IgD-negative memory B cell (primary cell): ENCODE measurements around the gene CELA2B. TPM values are rescaled to one million over a fixed set of nuclear protein-coding genes. Genes with fewer than 3 reads are reported as not detected.
A peak's percentile ranks its signal among the peaks of the same experiment; 100 is the strongest.

Source experiments
- H3K27ac Mint-ChIP-seq, 3 donors: one replicate each; pipeline ENCODE4 v1.8.0; 2020 to 2022; ENCODE audit warnings: mild to moderate bottlenecking in 3 of 3, mixed read lengths in 3 of 3, moderate library complexity in 1 of 3
- H3K27me3 Mint-ChIP-seq: one replicate; pipeline ENCODE4 v1.8.0; 2021; ENCODE audit warnings: mixed read lengths
- H3K36me3 Mint-ChIP-seq: one replicate; pipeline ENCODE4 v1.8.0; 2020; ENCODE audit warnings: mild to moderate bottlenecking, mixed read lengths
- H3K4me1 Mint-ChIP-seq, 3 donors: one replicate each; pipeline ENCODE4 v1.8.0; 2020 to 2022; ENCODE audit warnings: mixed read lengths in 3 of 3, mild to moderate bottlenecking in 1 of 3
- H3K4me3 Mint-ChIP-seq, 4 donors: one replicate each; pipeline ENCODE4 v1.8.0; 2020 to 2022; ENCODE audit warnings: mild to moderate bottlenecking in 4 of 4, mixed read lengths in 4 of 4, moderate library complexity in 3 of 4
- H3K9me3 Mint-ChIP-seq, 3 donors: one replicate each; pipeline ENCODE4 v1.8.0; 2020 to 2021; ENCODE audit warnings: mixed read lengths in 3 of 3, mild to moderate bottlenecking in 1 of 3
- polyA plus RNA-seq: library from polyadenylated mRNA; unstranded; fragments of 300-500 nt; fragmentation: Illumina TruSeq; gene quantifications from one replicate; pipeline ENCODE4 v1.2.3, GENCODE V29; 2021

CELA2B gene
- polyA plus RNA-seq, 1 donor from 2014 or later, result not detected

DNA sequence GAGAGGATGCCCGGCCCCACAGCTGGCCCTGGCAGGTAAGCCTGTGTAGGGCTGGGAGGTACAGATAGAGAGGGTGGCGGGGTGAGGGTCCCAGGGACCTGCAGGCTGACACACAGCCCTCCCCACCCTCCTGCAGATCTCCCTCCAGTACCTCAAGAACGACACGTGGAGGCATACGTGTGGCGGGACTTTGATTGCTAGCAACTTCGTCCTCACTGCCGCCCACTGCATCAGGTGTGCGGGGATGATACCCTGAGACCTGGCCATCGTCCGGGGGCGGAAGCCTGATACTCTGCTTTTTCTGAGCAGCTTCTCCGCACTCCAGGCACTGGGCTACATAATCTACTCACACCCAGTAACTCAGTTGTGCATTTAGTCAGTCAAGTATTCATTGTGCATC lies 35.5 kb upstream of the CELA2B start:
- no peak overlapping the region for H3K4me3 Mint-ChIP-seq
- H3K9me3 Mint-ChIP-seq, result no peaks in the 10 kb centered on the region
- H3K36me3 Mint-ChIP-seq, result no peaks in the 10 kb centered on the region
- peaks cover 4% of the 10 kb centered on the region for H3K27me3 Mint-ChIP-seq
- no peak overlapping the region for H3K27ac Mint-ChIP-seq
- H3K4me1 Mint-ChIP-seq, result no peaks in the 10 kb centered on the region

DNA sequence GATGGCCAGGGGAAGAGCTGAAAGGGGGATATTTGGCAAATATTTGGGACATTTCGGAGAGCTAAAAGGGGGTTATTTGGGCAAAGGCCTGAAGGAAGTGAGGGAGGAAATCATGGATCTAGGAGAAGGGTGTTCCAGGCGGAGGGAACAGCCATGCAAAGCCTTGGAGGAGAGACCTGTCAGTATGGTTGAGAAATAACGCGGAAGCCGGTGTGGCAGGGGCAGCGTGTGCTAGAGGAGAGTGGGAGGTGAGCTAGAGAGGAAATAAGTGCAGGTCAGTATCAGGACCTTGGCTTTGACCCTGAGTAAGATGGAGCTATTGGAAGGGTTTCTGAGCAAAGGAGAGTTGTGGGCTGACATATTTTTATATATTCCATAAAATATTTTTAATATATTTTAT lies 34.7 kb upstream of the CELA2B start:
- H3K4me3 Mint-ChIP-seq, result no peak overlapping the region
- H3K36me3 Mint-ChIP-seq, result no peaks in the 10 kb centered on the region
- H3K9me3 Mint-ChIP-seq, result no peaks in the 10 kb centered on the region
- H3K27ac Mint-ChIP-seq, result no peak overlapping the region
- peaks cover 0 to 1% (median 0%) of the 10 kb centered on the region in 3 donors for H3K4me1 Mint-ChIP-seq
- H3K27me3 Mint-ChIP-seq, result peaks cover 7% of the 10 kb centered on the region

DNA sequence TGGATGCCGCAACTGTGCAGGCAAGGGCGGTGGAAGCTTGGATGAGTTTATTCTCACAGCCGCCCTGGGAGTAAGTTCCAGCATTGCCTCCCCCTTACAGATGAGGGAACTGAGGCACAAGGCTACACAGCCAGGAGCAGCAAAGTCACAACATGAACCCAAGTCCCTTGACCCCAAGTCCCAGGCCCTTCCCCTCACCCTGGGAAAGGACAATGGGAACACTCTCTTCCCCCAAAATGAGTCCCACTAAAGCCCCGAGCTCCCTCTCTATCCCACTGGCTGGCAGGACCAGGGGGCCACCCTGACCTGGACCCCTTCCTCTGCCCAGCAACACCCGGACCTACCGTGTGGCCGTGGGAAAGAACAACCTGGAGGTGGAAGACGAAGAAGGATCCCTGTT lies 33.8 kb upstream of the CELA2B start:
- Mint-ChIP-seq H3K36me3 (no peaks in the 10 kb centered on the region), H3K27me3 (peaks cover 7% of the 10 kb centered on the region), H3K27ac (no peak overlapping the region), H3K4me1 (peaks cover 0 to 1% (median 0%) of the 10 kb centered on the region in 3 donors), H3K4me3 (no peak overlapping the region), H3K9me3 (no peaks in the 10 kb centered on the region)

DNA sequence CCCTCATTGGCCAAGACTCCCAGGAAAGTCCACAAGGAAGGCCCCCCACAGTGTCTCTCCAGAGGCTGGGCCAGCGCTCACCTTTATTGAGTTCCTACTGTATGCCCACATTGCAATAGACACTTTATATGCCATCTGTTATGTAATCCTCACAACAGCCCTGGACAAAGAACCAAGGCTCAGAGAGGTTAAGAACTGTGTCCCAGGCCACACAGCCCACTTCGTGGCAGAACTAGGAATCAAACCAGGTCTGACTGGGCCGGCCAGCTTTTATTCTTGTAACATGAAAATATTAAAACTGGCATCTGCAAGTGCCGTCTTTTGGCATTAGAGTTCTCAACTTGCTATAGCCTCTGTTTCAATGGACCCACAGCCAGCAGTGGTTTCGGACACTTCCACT lies 33.1 kb upstream of the CELA2B start:
- H3K36me3 Mint-ChIP-seq, result no peaks in the 10 kb centered on the region
- H3K4me1 Mint-ChIP-seq, result peaks cover 0 to 1% (median 0%) of the 10 kb centered on the region in 3 donors
- H3K9me3 Mint-ChIP-seq, result no peaks in the 10 kb centered on the region
- no peak overlapping the region for H3K4me3 Mint-ChIP-seq
- peaks cover 10% of the 10 kb centered on the region for H3K27me3 Mint-ChIP-seq
- H3K27ac Mint-ChIP-seq, result no peak overlapping the region

DNA sequence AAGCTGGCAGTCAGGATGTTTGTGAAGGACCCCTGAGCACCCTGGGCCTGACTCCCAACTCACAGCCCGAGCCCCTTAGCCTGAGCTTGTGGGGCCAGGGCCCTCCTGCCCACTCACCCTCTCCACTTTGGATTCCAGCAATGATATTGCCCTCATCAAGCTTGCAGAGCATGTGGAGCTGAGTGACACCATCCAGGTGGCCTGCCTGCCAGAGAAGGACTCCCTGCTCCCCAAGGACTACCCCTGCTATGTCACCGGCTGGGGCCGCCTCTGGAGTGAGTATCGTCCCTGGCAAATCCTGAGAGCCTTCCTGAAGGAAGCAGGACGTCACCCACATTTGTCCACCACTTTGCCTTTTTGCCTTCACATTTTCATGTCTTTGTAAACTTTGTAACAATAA lies 32.6 kb upstream of the CELA2B start:
- no peak overlapping the region for H3K4me3 Mint-ChIP-seq
- peaks cover 11% of the 10 kb centered on the region for H3K27me3 Mint-ChIP-seq

DNA sequence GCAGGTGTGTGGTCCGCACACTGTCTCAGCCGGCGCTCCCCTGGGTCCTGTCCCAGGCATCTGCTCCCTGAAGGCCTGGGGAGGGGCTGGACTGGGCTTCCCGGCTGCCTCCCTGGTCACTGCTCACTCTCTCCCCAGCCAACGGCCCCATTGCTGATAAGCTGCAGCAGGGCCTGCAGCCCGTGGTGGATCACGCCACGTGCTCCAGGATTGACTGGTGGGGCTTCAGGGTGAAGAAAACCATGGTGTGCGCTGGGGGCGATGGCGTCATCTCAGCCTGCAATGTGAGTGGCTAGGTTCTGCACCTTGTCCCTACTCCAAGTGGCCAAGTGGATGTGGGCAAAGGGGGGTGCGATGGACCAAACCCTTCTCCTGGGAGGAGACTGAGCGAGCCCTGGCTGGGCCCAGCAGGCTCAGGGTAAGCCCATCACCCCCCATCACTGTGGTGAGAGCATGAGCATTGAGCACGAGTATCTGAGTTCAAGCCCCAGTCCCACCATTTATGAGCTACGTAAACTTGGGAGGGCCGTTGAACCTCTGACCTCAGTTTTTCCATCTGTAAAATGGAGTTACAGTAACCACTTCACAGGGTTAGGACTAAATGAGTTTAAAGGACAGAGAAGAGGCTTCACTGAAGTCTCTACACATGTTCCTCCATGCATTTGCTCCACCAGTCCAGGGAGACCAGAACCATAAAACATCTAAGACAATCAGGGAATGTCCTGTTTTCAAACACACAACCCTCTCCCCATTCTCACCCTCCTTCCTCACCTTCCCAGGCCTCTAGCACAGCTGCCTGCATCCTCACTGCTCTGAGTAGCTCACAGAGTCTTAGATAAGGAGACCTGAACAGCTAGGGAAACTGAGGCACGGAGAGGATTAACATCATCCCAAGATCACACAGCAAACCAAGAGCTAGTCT lies 31.2 kb upstream of the CELA2B start:
- peaks cover 11% of the 10 kb centered on the region for H3K27me3 Mint-ChIP-seq
- H3K36me3 Mint-ChIP-seq, result no peaks in the 10 kb centered on the region

More for the DNA sequence above, 32.6 kb upstream of the CELA2B start:
- no peaks in the 10 kb centered on the region for H3K9me3 Mint-ChIP-seq
- H3K27ac Mint-ChIP-seq, result no peak overlapping the region
- H3K36me3 Mint-ChIP-seq, result no peaks in the 10 kb centered on the region
- H3K4me1 Mint-ChIP-seq, result peaks cover 0 to 1% (median 0%) of the 10 kb centered on the region in 3 donors

DNA sequence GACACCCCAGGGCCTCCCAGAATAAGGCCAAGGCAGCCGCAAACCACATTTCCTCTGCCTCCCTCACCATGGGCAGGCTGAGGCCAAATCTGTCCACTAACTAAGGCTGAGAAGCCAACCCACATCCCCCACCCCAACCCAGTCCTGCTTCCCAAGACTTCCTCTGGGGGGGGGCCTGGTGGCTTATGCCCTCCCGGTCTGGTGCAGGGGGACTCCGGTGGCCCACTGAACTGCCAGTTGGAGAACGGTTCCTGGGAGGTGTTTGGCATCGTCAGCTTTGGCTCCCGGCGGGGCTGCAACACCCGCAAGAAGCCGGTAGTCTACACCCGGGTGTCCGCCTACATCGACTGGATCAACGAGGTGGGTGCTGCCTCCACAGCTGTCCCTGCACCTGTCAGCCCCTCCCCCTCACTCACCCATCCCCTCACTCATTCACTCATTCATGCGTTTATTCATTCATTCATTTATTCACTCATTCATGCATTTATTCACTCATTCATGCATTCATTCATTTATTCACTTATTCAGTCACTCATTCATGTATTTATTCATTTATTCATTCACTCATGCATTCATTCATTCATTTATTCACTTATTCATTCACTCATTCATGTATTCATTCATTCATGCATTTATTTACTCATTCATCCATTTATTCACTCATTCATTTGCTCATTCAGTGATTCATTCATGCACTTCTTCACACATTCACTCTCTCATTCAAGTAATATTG lies 30.3 kb upstream of the CELA2B start:
- no peaks in the 10 kb centered on the region for H3K36me3 Mint-ChIP-seq
- peaks cover 0 to 1% (median 0%) of the 10 kb centered on the region in 3 donors for H3K4me1 Mint-ChIP-seq
- no peak overlapping the region for H3K4me3 Mint-ChIP-seq
- no peaks in the 10 kb centered on the region for H3K9me3 Mint-ChIP-seq
- no peak overlapping the region for H3K27ac Mint-ChIP-seq
- peaks cover 11% of the 10 kb centered on the region for H3K27me3 Mint-ChIP-seq

More for the DNA sequence above, 31.2 kb upstream of the CELA2B start:
- no peaks in the 10 kb centered on the region for H3K9me3 Mint-ChIP-seq
- H3K4me3 Mint-ChIP-seq, result no peak overlapping the region
- H3K4me1 Mint-ChIP-seq, result peaks cover 0 to 1% (median 0%) of the 10 kb centered on the region in 3 donors
- peak overlapping the region in 1 of 3 donors; percentile 31 for H3K27ac Mint-ChIP-seq

DNA sequence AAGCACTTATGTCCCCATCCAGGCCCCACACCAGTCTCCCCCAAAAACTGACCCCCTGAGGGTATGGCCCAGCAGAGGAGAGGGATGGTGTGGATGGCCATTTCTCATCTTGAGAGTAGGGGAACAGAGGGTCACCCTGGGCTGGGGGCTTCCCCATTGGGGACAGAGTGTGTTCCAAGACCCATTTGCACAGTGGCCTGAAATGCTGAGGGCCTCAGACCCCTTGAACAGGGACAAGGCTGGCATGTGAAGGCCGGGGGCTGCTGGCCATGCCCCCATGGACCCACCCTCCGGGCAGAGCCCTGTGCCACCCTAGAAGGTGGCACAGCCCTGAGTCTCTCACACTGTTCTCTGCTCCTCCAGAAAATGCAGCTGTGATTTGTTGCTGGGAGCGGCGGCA lies 29.7 kb upstream of the CELA2B start:
- Mint-ChIP-seq H3K27me3 (peaks cover 16% of the 10 kb centered on the region), H3K9me3 (peaks cover 0 to 2% (median 1%) of the 10 kb centered on the region in 3 donors), H3K36me3 (no peaks in the 10 kb centered on the region), H3K27ac (no peak overlapping the region), H3K4me3 (no peak overlapping the region), H3K4me1 (peaks cover 0 to 1% (median 0%) of the 10 kb centered on the region in 3 donors)

DNA sequence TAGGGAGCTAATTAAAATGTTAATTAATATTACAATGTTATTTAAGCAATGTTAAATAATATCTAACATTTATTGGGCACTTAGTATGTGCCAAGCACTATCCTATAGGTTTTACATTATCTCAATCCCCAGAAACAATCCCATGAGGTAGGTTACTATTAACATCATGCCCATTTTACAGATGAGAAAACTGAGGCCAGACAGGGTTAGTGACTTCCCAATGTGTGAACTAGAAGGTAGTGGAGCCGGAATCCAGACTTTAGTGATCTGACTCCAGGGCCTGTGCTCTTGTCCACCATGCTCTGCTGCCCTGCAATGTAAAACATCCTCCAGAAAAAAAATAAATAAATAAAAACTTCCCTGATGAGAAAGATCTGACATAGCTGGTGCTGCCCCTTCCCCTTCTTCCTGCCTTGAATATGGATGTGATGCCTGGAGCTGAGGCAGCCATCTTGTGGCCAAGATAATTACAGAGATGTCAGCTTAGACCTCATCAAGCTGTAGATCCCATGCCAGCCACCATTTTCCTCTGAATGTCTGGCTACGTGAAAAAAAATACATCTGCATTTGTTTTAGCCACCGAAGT lies 26.9 kb upstream of the CELA2B start:
- Mint-ChIP-seq H3K4me3 (no peak overlapping the region), H3K27ac (no peak overlapping the region), H3K36me3 (no peaks in the 10 kb centered on the region), H3K4me1 (peaks cover 0 to 1% (median 0%) of the 10 kb centered on the region in 3 donors), H3K9me3 (peaks cover 0 to 3% (median 2%) of the 10 kb centered on the region in 3 donors), H3K27me3 (peaks cover 15% of the 10 kb centered on the region)

DNA sequence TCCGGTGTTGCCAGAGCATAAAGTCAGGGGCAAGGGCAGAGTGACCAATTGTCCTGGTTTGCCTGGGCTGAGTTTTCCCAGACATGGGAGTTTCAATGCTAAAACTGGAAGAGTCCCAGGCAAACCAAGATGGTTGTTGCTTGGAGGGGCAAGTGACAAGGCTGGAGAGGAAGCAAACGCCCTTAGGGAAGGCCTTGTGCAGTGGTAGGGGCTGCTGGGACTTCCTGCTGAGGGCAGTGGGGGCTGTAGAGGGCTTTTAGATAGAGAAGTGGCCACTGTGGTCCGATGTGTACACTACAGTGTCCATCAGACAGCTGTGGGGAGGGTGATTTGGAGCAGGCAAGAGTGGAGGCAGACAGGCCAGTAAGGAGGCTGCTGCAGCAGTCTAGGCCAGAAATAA lies 26.3 kb upstream of the CELA2B start:
- H3K27ac Mint-ChIP-seq, result no peak overlapping the region
- H3K4me3 Mint-ChIP-seq, result no peak overlapping the region
- peaks cover 13% of the 10 kb centered on the region for H3K27me3 Mint-ChIP-seq
- H3K36me3 Mint-ChIP-seq, result no peaks in the 10 kb centered on the region
- peaks cover 0 to 1% (median 0%) of the 10 kb centered on the region in 3 donors for H3K4me1 Mint-ChIP-seq
- H3K9me3 Mint-ChIP-seq, result peaks cover 0 to 3% (median 2%) of the 10 kb centered on the region in 3 donors

DNA sequence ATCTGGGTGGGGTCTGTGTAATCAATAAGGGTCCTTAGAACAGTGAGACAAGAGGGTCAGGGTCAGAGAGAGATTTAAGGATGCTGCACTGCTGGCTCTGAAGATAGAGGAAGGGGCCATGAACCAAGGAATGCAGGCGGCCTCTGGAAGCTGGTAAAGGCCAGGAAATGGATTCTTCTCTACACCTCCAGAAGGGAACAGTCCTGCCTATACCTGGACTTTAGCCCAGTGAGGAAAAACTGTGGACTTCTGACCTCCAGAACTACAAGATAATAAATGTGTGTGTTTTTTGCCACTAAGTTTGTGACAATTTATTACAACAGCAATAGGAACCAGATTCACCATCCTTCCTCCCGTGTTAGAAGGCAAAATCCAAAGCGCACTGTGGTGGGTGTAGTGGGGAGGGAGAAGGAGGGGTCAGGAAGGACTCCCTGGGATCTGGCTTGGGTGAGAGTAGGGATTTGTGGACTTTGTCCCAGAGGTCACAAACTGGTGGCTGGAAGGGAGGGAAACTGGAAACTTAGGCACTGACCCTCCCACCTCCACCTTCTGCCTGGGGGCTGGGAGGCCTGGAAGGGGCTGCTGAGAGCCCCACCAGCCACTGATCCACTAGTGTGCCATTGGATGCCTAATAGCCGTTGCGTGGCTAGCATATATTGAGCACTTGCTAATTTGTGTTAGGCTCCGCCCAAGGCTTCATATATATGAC lies 24.7 kb upstream of the CELA2B start:
- no peak overlapping the region for H3K4me3 Mint-ChIP-seq
- H3K9me3 Mint-ChIP-seq, result peaks cover 0 to 3% (median 2%) of the 10 kb centered on the region in 3 donors
- H3K27ac Mint-ChIP-seq, result no peak overlapping the region
- peaks cover 14% of the 10 kb centered on the region for H3K27me3 Mint-ChIP-seq
- no peaks in the 10 kb centered on the region for H3K4me1 Mint-ChIP-seq
- H3K36me3 Mint-ChIP-seq, result no peaks in the 10 kb centered on the region

DNA sequence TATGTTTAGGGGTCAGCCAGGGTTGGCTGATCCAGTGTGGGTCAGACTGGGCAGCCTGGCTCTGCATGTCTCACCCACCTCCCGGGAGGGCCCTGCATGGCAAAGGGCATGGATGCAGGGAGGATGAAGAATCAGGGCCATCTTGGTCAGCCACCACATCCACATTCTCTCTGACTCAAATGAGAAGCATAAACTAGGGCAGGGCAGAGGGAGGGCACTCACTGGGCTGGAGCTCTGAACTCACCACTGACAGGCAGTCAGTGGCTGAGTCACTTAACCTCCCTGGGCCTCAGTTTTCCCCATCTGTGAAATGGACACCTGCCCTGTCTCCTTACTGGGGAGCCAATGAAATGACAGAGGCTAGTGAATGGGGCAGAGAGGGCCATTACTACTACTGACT lies 23.7 kb upstream of the CELA2B start:
- H3K4me1 Mint-ChIP-seq, result no peaks in the 10 kb centered on the region
- no peak overlapping the region for H3K4me3 Mint-ChIP-seq
- no peak overlapping the region for H3K27ac Mint-ChIP-seq
- H3K9me3 Mint-ChIP-seq, result peaks cover 0 to 3% (median 2%) of the 10 kb centered on the region in 3 donors
- no peaks in the 10 kb centered on the region for H3K36me3 Mint-ChIP-seq
- peaks cover 16% of the 10 kb centered on the region for H3K27me3 Mint-ChIP-seq

DNA sequence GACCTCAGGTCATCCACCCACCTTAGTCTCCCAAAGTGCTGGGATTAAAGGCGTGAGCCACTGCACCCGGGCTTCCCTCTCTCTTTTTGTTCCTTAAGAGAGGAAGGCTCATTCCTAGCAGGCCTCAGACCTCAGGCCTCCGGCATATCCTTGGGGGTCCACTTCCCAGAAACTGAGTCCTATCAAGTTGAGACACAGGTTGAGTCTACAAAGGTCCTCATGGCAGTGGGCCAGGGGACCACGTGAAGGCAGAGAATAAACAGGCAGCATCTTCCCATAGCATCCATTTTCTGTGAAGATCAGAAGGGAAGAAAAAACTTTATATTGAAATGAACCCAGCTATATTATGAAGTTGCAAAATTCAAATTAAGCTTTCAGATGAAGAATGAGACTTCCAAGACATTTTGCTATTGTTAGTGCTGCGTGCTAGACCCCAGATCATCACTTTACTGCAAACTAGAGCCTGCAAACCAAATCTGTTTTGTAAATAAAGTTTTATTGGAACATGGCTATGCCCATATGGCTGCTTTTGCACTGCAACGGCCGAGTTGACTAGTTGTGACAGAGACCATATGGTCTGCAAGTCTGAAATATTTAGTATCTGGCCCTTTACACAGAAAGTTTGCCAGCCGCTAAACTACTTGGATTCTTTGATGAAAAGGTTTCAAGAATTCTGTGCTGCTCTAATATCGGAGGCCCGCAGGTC lies 22.9 kb upstream of the CELA2B start:
- Mint-ChIP-seq H3K4me1 (no peaks in the 10 kb centered on the region), H3K27me3 (peaks cover 12% of the 10 kb centered on the region), H3K27ac (no peak overlapping the region), H3K4me3 (no peak overlapping the region), H3K36me3 (no peaks in the 10 kb centered on the region), H3K9me3 (peaks cover 0 to 3% (median 2%) of the 10 kb centered on the region in 3 donors)

DNA sequence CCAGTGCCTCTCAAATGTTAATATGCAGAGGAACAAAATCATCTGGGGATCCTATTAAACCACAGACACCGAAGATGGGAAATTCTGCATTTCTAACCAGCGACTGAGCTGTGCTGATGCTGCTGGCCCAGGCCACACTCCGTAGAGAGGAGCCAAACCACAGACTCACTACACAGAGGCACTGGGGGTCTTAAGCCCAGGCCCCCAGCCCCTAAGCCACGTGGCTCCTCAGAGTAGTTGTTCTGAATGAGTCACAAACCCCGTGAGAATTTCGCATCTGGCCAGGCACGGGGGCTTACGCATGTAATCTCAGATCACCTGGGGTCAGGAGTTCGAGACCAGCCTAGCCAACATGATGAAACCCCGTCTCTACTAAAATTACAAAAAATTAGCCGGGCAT lies 22.2 kb upstream of the CELA2B start:
- Mint-ChIP-seq H3K36me3 (no peaks in the 10 kb centered on the region), H3K27me3 (peaks cover 12% of the 10 kb centered on the region), H3K4me1 (no peaks in the 10 kb centered on the region), H3K27ac (no peak overlapping the region), H3K4me3 (no peak overlapping the region), H3K9me3 (peaks cover 0 to 3% (median 2%) of the 10 kb centered on the region in 3 donors)
